ENCODE results near the gene SLC43A3. TPM values are rescaled to one million over a fixed set of nuclear protein-coding genes. Genes with fewer than 3 reads are reported as not detected.
"Not testable (repeated sequence)": the region's sequence is repeated elsewhere in the genome, so short reads cannot be mapped to it uniquely, and the experiment has no call there.

Gene SLC43A3
- total RNA-seq, 1 experiment from 2014 or later, result 20.4 TPM

DNA sequence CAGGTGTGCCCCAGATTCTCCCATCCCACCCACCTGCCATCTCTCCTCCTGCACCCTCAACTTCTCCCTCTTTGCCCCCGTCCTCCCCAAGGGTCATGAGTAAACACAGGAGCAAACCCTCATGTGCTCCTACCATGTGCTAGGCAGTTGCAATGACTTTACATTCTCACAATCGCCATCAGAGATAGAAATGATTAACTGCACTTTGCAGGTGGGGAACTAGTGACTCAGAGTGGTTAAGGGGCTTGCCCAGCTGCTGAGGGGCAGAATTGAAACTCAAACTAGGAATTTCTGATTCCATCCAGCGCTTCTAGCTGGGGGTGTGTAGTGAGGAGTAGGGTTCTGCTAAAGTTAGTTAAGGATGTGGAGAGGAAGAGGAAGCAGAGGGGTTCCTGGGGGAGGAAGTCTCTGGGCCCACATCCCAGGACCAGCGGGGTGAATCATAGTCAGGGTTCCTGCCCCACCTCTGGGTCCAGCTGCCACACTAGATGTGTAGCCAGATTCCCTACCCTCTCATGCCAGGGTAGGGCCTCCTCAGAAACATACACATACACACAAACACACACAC lies 20.5 kb downstream of the SLC43A3 start:
- no peak for DNase-seq (ENCODE audit: low spot score)

GRCh38 chr11:57405271-57405860 lies 21.6 kb downstream of the SLC43A3 start:
- no peak for DNase-seq (ENCODE audit: low spot score)

DNA sequence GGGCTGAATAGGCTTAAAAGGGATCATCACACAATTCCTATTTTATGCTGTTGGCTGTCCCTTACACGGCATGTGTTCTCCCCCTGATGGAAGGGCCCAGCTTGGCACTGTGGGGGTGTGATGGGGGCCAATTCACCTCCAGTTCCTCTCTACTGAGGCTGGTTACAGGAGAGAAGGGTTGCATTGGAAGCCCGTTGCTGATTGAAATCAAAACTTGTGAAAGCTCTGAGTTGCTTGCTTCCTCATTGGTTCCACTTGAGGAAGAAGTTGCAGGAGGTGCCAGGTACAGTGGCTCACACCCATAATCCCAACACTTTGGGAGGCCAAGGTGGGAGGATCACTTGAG lies 23.1 kb downstream of the SLC43A3 start:
- DNase-seq (ENCODE audit: low spot score), result no peak

- not testable (repeated sequence) for DNase-seq (ENCODE audit: low spot score)
These were observed 23.7 kb downstream of the SLC43A3 start for GRCh38 chr11:57403003-57403801.

DNA sequence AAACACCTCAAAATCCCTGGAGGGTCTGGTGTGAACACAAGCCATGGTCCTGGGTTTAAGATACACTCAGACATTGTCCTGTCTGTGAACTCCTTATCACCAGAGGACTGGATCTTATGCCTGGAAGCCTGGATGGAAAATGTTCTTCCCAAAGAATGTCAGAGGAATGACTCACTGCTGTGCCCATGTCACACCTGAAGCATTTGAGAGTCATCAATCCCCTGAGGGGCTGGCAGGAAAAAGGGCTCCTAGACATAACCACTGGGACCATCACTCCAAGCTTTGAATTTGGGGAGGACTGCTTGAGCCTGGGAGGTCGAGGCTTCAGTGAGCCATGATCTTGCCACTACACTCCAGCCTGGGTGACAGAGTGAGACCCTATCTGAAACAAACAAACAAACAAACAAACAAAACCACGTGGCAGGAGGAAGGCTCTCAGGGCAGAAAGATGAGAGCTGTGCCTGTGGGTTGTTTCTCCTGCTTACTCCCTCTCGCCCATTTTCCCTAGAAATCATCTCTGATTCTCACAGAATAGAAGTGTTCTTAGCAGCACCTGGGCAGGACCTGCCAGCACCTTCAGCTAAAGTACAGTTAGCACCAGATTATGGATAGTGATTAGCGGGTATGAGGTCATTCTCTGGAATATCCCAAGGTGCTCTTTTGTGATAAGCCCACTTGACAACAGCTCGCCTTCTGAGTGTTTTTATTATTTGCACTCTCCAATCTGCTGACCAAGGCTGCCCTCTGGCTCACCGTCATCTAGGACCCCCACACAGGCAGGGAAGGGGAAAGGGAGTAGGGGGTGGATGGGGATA lies 24.5 kb downstream of the SLC43A3 start:
- DNase-seq (ENCODE audit: low spot score), result no peak

DNA sequence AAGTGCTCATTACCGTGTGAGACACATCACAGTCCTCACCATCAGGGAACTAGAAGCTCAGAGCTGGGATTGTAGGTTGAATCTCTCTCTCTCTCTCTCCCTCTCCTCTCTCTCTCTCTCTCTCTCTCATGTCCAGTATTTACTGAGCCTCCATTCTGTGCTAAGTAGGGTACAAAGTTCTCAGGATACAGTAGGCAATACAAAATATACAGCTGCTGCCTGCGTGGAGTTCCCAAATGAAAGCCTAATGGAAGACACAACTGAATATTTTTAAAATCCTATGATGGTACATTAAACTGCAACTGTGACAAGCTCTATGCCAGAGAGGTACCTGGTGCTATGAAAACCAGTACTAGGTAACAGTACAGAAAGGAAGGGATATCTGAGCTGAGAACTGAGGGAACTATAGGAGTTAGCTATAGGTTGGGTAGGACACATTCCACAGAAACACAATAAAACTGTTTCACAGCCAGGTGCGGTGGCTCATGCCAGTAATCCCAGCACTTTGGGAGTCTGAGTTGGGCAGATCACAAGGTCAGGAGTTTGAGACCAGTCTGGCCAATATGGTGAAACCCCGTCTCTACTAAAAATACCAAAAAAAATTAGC lies 26.8 kb downstream of the SLC43A3 start:
- DNase-seq (ENCODE audit: low spot score), result no peak

GRCh38 chr11:57399221-57399620 lies 27.7 kb downstream of the SLC43A3 start:
- DNase-seq (ENCODE audit: low spot score), result no peak

GRCh38 chr11:57397394-57397990 lies 29.4 kb downstream of the SLC43A3 start:
- DNase-seq (ENCODE audit: low spot score), result no peak

GRCh38 chr11:57396744-57397143 lies 30.2 kb downstream of the SLC43A3 start:
- no peak for DNase-seq (ENCODE audit: low spot score)

DNA sequence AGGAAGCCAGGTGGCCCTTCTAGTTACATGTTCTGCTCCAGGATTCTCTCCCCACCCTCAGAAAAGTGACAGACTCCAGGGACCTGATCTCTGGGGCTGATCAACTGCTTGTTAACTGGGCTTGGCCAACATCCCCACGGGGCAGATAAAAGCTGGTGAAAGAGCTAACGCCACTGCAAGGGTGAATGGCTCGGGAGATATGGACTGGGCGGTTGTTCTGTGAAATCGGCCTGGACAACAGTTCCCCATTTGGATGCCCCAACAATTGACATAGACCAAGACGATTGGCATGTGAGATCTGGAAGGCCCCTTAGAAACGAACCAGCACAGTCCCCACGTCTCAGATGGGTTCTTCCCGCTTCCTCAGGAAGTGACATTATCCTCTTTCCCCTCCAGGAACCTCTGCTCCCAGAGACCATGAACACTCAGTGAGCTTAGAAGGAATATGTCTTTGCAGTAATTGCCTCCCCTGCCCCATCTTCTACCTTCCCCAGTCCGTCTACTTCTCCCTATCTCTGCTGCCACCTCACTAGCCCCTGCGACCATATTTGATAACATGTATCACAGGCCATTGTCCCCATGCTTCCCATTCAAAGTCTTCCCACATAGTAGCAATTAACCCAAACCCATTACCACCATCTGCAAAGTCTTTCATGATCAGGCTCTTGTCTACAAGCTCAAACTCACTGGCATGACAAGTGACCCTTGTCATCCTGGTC lies 30.9 kb downstream of the SLC43A3 start:
- no peak for DNase-seq (ENCODE audit: low spot score)

DNA sequence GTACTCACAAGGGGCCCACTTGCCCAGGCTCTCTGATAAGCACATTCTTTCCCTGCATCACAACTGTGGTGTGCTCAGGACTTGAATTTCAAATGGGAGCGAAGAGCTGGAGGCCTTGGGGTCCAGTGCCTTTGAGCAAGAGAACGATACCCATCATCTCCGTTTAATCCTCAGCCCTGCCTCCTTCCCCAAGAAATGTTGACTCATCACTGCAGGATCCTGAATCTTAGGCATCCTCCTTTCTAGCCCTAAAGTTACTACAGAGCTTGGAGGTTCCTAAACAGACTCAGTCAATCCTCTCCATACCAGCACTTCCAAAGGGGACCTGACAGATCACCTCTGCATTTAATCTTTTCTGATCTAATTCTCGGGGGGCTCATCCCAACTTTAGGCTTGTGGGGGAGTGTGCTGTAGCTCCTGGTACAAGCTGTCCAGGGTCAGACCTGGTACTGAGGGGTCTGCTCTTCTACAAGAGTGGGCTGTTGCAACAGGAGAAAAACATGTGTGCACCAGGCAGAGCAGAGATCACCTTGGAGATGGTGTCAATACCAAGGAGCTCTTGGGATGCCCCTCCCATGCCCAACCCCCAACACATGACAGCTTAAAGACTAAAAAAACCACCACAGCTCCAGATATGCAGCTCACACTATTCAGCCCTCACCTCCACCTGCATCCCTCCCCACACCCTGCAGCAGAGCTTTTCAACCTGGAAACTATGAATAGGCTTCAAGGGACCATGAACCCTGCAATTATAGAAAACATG lies 32.5 kb downstream of the SLC43A3 start:
- no peak for DNase-seq (ENCODE audit: low spot score)

- DNase-seq (ENCODE audit: low spot score), result no peak
These were observed 34.2 kb downstream of the SLC43A3 start for GRCh38 chr11:57392763-57393105.

GRCh38 chr11:57392066-57392762 lies 34.7 kb downstream of the SLC43A3 start:
- DNase-seq (ENCODE audit: low spot score), result no peak

- no peak for DNase-seq (ENCODE audit: low spot score)
These were observed 35.4 kb downstream of the SLC43A3 start for GRCh38 chr11:57391539-57391938.

GRCh38 chr11:57391111-57391510 lies 35.8 kb downstream of the SLC43A3 start:
- no peak for DNase-seq (ENCODE audit: low spot score)

DNA sequence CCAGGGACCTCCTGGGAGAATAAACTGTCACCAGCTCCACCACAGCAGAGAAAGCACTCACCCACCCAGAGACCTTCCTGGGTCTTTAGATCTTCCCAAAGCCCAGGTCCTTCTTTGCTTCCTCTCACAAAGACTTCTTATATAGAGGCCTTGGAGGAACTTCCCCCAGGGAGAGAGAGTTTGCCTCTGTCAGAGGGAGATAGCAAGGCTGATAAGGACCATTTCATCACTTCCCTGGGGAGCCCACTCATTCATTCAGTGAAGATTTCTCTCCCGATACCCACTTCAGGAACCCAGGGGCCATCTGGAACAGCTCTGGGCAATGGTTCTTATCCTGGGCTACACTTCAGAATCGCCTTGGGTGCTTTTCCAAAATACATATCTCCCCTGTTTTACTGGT lies 36.4 kb downstream of the SLC43A3 start, which contains the start of gene PRG2:
PRG2 (minus strand) TSS at position 116 of the 400 bp plus-strand sequence. CDS start 706 bp downstream, outside the sequence.
- DNase-seq (ENCODE audit: low spot score), result no peak

DNA sequence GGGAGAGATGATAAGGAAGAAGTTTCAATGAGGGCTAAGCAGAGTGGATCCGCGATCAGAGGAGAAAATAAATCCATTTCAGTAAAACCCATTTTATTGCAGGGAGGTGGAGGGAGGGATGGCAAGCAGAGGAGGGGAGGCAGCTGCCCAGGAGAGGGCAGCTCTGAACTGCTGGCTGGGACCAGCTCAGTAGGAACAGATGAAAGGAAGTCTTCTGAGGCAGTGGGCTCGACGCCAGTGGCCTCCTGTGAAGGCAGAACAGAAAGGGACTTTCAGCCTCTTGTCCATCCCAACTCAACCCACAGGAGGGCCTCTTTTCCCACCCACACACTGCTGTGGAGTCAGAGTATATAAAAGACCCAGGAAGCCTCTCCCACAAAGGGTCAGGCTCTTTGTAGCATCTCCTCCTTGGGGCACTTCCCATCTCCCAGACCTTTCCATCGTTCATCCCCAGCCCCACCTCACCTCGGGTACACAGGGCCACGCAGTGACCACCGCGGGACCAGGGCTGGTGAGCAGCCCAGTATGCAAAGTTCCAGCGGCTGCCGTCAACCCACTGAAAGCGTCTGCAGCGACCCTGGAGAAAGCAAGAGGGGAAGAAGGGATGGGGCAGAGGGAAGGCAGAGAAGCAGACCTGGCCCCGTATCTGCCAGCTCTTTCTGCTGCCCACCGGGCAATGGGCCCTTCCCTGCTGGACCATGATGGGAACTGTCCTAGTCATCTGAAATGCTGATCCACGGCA lies 39.5 kb downstream of the SLC43A3 start:
- no peak for DNase-seq (ENCODE audit: low spot score)

GRCh38 chr11:57386178-57386940 lies 40.6 kb downstream of the SLC43A3 start:
- no peak for DNase-seq (ENCODE audit: low spot score)

Measured in H4 (cell line).